ENCODE measurements around the gene PDE4D.
"Not testable (repeated sequence)": the region's sequence is repeated elsewhere in the genome, so short reads cannot be mapped to it uniquely, and the experiment has no call there.

The PDE4D gene

DNA sequence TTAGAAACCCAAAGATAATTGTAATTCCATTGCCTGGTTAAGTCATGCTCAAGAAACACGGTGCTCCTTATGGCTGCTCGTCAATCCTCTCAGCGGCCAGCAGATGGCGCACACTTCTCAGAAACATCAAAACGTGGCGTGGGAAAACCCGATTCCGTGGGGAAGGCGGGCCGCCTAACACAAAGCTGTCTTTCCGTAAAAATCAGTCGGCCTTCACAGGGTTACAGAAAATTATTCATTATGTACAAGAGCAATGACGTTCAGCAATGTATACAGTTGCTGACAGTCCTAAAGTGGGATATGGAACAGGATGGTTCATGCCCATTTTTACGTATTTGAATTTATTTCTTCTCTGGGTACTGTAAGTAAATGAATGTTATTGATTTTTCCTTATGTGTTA lies 83.5 kb downstream of the PDE4D start:
- no peak for DNase-seq (ENCODE audit: low read depth, low spot score)

DNA sequence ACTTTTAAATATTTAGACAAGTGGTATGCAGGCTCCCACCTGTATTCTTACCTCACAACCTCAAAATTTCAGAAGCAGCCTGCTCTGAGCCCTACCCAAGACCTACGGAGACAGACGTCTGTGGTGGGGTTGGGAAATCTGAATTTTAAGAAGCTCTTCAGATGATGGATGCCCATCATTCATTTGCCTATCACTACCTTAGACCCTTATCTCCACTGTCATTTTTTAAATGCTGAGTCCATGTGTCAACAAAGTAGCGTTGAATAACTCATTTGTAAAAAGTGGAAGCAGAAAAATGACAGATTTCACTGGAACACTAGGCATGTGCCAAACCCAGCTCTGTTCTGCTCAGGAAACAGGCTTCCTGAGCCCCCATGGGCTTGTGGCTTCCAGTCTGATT lies 85.7 kb downstream of the PDE4D start:
- no peak overlapping the region for H3K27ac ChIP-seq
- DNase-seq (ENCODE audit: low read depth, low spot score) = no peak

More for the DNA sequence above, 83.5 kb downstream of the PDE4D start:
- no peak overlapping the region for H3K27ac ChIP-seq

DNA sequence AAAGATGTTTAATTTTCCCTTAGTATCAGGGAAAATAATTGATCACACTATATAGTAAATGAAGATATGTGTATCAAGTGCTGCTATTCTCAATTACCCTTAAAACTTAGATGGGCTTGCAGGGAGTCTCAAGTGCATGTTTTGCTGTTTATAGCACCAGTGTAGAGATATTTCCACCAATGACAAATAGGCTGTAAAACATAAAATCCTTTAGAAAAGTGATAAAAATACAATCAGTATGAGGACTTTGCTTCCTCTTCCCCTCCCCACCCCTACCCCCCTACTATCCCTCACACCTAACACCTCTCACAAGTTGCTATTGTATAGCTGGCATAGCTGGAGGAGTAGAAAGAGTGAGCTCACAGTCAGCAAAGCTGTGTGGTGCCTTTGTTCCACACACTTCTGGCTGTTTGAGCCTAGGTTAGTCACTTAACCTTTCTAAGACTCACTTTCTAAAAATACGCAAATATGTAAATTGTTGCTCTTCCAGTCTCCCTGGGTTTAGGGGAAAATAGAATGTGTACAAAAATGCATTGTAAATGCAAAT lies 93.1 kb downstream of the PDE4D start:
- H3K27ac ChIP-seq = no peak overlapping the region
- DNase-seq (ENCODE audit: low read depth, low spot score) = no peak

DNA sequence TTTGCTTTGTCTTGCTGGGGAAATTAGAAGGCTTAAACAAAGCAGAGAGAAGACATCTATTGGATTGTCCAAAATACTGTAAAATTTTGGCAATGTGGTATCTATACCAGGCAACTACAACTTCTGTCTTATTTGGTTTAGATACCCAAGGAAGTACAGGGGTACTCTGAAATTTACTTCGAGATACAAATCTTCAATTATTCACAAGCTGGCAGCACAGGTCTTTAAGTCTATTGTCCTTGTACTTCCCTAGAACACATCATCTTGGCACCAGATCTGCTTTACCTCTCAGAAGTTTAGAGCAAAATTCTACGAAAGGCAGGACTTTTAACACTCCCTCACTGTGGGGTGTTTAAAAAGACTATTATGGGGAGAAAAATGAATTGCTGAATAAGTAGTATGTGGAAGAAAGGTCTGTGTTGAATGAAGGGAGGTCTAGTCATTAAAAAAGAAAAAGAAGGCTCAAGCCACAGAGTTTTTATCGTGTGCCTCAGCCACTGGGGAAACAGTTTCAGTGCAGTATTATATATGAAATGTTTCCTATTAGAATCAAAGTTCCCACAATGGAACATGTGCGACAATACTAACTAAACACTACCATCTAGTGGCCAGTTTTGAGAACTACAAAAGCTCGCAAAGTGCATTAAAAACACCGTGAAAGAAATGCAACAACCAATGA lies 93.7 kb downstream of the PDE4D start:
- H3K27ac ChIP-seq = peak overlapping the region; percentile 70
- no peak for DNase-seq (ENCODE audit: low read depth, low spot score)

DNA sequence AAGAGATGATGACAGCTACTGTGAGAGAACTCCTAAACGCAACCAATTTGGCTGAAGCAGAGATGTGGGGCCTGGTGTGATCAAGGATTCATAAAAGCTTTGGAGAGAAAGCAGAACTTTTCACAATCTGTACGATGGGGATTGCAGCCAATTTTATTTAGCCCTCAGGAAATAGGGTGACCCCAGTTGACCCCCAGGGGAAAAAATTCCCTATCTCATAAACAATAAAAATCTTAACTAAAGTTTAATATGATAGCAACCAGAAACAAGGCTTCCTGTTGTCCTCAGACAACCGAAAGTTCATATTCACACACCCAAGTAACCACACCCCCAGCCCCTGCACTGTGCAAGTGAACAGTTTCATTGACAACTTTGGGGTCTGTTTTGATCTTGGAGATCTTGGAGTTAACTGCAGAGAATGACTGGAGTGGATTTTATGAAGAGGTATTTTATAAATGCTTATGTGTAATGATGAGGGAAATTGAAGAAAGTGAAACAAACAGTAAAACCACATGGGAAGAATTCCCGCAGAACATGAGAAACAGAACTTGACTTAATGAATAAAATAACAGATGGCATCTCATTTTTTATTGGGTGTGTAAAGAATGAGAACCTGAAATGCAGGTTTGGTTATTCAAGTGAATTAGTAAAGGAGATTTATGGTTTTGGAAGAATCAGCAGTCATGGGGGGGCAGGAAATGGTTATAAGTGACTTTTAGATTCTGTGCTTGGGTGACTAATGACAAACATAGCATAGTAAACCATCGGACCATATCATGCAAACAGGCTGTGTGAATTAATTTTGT lies 94.5 kb downstream of the PDE4D start:
- peak overlapping the region; percentile 70 for H3K27ac ChIP-seq
- DNase-seq (ENCODE audit: low read depth, low spot score) = peak; percentile 89

DNA sequence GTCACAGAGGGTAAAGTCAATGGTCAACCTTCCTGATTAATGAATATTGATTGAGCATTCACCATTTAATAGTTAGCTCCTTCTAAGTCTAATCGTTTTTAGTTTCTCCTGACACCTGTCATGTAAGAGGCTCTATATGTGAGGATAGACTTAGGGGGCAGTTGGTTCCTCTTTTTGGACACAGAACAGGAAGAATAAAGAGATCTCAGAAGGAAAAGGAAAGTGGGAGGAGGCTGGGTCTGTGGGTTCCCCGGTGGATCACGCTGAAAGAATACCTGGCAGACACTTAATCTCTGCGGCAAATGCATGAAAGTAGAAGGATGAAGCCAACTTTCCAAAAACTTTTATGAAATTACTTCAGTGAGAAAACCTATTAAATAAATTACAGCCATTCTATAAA lies 98.4 kb downstream of the PDE4D start:
- no peak overlapping the region for H3K27ac ChIP-seq
- DNase-seq (ENCODE audit: low read depth, low spot score) = no peak

DNA sequence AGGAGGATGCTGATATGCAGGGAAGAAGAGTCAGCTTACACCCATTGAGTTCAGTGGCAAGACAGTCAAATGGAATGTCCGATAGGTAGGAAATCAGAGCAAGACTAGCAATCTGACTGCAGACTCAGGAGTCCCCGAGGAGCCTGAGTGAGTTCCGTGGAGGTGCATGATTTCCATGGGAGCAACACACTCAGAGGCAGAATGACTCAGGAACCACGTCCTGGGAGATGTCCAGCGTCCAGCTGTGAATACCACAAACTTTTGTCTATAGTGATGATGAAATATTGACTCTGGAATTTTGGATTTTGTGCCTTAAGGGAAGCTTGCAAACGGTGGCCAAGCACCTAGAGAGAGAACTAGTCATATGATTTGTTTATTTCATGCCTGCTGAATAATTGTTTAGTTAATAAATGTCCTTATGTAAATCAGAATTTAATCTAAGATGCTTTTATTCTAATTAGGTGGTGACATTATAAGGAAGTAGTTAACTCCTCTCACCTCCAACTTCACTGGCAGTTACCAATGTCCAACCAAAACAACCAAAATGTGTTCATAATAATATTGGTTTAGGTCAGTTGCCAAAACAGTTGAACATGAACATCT lies 100.4 kb downstream of the PDE4D start:
- H3K27ac ChIP-seq = peak overlapping the region; percentile 45
- DNase-seq (ENCODE audit: low read depth, low spot score) = peak; percentile 63

DNA sequence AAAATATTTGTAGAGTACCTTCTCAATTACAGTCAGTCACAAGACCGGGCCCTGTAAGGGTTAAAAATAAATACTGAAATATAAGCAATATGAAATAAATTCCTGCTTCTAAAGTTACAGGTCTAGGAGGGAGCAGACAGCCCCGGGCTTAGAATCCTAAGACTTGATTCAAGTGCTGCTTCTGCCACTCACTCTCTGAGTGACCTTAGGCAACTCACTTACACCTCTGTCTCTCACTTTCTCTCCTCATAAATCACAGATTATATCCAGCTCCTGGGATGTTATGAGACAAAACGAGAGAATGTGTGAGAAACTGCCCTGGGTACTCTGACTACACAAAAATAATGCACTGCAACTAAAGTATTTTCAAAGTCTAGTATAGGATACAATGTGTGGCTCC lies 101.9 kb downstream of the PDE4D start:
- no peak for DNase-seq (ENCODE audit: low read depth, low spot score)

DNA sequence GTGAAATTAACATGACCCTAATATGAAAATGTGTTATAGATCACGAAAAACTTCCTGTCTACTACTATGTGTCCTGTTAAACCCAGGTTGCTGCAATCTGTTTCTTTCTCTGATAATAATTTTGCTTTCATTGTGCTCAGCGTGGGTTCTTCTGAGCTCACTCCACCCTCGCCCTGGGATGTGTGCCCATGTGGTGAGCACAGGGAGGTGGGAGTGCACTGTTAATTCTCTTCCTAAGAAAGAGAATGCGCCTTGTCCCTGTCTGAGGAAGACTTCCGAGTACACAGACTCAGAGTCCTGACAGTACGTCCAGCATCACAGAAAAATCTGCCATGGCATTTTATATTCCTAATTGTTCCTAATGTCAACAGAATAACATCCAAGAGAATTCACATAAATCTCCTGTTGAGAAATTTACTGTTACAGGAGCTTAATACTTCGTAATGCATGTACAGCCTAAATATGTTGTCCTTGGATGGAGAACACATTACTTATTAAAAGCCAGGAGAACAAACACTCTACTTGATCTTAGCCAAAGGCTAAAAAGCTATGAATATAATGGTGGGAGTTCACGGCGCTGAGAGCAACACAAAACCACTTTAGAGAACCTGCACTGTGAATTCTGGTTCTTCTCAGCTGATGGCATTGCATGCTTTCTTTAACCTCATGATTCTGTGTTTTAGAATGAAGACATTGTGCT lies 102.6 kb downstream of the PDE4D start:
- peak overlapping the region; percentile 66 for H3K27ac ChIP-seq

More for the DNA sequence above, 101.9 kb downstream of the PDE4D start:
- peak overlapping the region; percentile 66 for H3K27ac ChIP-seq

DNA sequence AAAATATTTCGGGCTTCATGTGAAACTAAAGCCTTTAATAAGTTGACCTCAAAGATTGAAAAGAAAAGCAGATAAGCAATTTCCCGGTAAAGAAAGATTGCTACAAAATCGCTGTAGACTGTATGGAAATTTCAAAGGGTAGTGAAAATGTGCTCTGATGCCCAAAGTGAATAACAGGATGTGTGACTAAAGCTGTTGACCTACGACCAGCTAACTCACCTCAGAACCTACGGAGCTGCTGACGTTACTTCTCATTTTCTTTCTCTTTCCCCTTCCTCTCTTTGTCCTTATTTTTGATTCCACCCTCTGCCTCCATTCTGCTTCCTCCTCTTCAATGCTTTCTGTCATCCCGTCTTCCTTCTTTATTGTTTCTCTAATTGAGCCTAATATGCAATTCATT lies 103.2 kb downstream of the PDE4D start:
- H3K27ac ChIP-seq = peak overlapping the region; percentile 66

More for the DNA sequence above, 102.6 kb downstream of the PDE4D start:
- DNase-seq (ENCODE audit: low read depth, low spot score) = no peak

DNA sequence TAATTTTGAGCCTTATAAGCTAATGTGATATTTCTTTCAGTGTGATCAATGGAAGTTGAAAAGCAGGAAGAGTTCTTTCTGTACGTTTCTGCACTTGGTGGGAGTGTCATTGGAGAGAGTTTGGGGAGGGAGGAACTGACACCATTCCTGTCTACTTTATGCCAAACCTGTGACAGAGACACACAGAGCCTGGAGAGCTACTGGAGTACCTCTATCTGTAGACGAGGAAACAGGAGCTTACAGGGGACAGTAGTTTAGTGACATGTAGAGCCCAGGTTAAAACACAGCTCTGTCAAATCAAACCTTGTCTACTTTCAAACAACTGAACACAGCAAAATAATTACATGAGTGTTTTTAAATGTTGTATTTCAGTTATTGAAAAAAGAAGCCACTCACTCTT lies 103.6 kb downstream of the PDE4D start:
- H3K27ac ChIP-seq = peak overlapping the region; percentile 66
- DNase-seq (ENCODE audit: low read depth, low spot score) = no peak

More for the DNA sequence above, 103.2 kb downstream of the PDE4D start:
- no peak for DNase-seq (ENCODE audit: low read depth, low spot score)

DNA sequence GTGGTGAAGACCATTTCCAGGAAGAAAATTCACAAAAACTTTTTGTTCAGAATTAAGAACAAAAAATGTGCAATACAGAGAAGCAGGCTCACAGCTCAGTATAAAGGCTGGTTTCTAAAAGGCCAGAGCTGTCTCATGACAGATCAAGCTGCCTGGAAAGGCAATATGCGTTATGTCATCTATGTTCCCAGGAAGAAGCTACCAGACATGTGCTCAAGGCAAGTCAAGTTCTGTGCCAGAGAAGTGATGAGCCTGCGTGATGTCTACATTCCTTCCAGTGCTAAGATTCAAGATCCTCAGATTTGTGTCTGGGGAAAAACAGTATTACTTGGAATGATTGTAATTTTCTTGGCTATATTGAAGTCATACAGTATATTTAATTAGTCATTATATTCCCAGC lies 104.3 kb downstream of the PDE4D start:
- H3K27ac ChIP-seq = peak overlapping the region; percentile 66
- no peak for DNase-seq (ENCODE audit: low read depth, low spot score)

DNA sequence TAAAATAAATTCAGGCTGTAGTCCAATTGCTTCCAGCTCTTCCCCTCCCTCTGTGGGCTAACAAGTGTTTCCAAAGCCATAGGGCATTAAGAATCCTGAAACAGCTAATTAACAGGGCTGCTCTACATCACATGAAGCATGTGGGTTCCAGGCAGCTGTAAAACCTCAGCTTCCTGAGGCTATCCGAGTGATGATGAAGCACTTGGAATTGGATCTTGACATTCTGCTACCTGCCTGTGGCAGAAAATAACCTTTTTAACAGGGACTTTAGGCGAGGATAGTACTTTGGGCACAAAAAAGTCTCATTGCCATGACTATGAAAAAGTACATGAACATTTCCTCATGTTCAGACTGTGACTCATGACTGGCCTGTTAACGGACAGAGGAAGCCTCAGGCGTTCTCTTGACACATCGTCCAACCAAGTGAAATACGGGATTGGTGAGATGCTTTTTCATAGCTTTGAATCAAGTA lies 107.2 kb downstream of the PDE4D start:
- H3K27ac ChIP-seq = peak overlapping the region; percentile 75
- DNase-seq (ENCODE audit: low read depth, low spot score) = peak; percentile 80

DNA sequence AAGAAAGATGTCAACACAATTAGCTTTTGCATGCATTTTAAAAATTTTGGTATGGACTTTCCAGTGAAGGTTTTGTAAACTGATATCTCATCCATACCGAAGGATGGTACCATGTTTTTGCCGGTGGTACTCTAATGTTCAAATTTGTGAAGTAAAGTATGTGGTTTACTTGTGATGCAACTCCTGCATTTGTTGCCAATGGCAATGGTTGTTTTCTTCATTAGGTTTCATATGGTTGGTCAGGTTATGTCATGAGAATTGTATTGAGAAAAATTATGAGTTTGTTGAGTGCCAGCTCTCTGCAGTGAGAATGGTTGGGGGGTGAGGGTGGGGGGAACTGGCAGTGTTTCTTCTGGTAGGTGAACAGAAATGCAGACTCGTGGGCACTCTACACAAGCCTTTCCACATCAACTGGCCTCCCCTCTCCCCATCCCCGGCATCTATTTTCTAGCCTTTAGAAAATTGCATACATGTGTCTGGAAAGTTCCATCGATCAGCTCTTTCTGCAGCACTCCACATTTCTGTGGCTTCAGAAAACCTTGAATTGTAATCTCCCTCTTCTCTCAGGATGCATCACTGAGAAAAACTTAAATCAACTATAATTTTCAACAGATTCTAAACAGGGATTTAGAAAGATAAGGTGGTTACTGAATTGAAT lies 107.7 kb downstream of the PDE4D start:
- no peak for DNase-seq (ENCODE audit: low read depth, low spot score)
- peak overlapping the region; percentile 75 for H3K27ac ChIP-seq

DNA sequence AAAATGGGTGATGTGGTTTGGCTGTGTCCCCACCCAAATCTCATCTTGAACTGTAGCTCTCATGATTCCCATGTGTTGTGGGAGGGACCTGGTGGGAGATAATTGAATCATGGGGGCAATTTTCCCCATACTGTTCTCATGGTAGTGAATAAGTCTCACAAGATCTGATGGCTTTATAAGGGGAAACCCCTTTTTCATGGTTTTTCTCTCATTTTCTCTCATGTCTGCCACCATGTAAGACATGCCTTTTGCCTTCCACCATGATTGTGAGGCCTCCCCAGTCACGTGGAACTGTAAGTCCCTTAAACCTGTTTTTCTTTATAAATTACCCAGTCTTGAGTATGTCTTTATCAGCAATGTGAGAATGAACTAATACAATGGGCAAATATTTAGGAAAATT lies 108.8 kb downstream of the PDE4D start:
- DNase-seq (ENCODE audit: low read depth, low spot score); H3K27ac ChIP-seq: not testable (repeated sequence)

DNA sequence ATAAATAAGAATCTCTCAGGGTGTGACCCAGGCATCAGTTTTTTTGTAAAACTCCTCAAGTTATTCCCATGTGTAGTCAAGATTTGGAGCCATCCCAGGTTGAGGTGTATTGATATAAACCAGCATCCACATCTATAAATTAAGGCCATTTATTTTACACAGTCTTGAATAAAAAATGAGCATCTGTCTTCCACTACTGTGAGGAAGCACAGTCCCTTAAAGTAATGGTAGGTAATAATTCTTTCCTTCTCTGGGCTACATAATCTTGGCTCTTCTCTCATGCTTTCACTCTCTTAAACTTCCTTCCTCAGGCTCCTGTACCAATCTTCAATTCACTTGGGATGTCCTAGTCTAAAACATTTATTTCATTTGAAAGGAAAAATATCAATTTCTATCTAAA lies 110.3 kb downstream of the PDE4D start:
- H3K27ac ChIP-seq = no peak overlapping the region

DNA sequence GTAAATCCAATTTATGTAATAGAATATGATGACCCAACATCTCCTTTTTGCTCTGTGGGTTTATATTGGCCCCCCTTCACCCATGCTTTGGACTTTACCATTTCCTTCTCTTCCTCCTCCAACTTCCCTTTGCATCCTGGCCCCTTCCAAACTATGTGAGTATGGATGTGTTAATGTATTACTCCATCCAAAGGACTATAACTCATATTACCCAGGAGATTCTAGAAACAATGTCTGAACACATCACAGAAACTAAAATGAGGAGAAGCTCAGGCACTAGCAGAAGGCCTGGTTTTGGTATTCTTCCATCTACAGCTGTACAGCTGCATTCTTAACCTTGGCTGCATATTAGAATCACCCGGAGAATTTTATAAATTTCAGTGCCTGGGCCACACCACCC lies 110.7 kb downstream of the PDE4D start:
- DNase-seq (ENCODE audit: low read depth, low spot score) = no peak
- H3K27ac ChIP-seq = no peak overlapping the region

More for the DNA sequence above, 110.3 kb downstream of the PDE4D start:
- DNase-seq (ENCODE audit: low read depth, low spot score) = no peak

DNA sequence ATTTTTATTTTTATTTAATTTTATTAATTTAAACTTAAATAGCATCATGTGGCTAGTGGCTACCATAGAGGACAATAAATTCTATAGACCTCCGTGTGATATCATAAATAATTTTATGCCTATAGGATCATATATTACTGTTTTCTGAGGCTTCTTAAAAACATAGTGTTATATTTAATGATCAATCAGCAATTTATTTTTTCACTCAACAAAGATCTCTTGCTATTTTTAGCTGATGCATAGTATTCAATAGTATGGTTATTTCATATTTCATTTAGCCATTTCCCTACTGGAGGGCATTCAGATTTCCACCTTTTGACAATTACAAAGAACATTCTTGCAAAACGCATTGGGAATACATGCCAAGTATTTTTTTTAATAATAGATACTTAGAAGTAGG lies 114.1 kb downstream of the PDE4D start:
- no peak for DNase-seq (ENCODE audit: low read depth, low spot score)
- H3K27ac ChIP-seq = no peak overlapping the region

DNA sequence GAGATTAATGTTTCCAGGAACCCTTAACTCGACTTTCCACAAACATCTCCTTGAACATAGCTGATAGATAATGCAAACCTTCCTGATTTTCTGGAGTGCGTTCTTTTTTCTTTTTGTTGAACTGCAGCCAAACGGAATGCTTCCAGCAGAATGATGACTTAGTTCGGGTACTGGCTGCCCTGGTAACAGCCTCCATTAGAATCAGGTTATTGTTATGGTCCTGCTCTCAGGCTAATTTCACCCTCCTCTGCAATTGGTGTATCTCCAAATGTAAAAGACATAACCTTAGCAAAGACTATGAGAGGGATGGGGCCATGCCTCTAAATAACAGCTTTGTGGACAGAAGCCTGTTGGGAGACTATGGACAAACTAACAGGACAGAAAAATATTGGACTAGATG lies 116.5 kb downstream of the PDE4D start:
- H3K27ac ChIP-seq = no peak overlapping the region

DNA sequence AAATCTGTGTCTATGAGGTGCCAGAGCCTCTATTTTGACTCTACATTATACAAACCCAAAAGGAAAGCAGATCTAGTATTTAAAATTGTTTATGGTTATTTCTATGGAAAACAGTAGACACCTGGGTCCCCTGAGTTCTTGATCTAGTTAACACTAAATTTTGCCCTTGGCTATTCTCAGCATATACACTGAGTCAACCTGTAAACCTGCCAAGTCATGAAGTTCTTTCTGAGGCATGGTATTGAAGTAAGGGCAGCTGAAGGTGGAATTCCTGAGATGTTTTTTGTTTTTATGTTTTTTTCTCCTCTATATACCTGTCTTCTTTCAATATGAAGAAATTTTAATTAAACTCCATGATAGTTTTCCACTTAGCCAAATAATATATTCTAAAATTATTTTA lies 120.2 kb downstream of the PDE4D start:
- no peak for DNase-seq (ENCODE audit: low read depth, low spot score)
- no peak overlapping the region for H3K27ac ChIP-seq

More for the DNA sequence above, 116.5 kb downstream of the PDE4D start:
- DNase-seq (ENCODE audit: low read depth, low spot score) = no peak

All from epithelial cell of prostate (primary cell).